Umbilical cord (tissue), 2 donors: ENCODE measurements around the gene EDIL3. TPM values are rescaled to one million over a fixed set of nuclear protein-coding genes. Genes with fewer than 3 reads are reported as not detected.

Experiments used
- DNase-seq: peaks from one replicate; pipeline ENCODE4 v3.0.0-alpha.2; 2015; ENCODE audit warnings: low spot score
- total RNA-seq: library from RNA; depleted of rRNA; stranded (reverse); fragments of >200 nt; gene quantifications from one replicate; pipeline ENCODE4 v1.2.3, GENCODE V29; 2014; ENCODE audit warnings: low replicate concordance; ENCODE audit not compliant: insufficient read depth

The EDIL3 gene
- total RNA-seq, 1 donor from 2014 or later: 170 TPM

DNA sequence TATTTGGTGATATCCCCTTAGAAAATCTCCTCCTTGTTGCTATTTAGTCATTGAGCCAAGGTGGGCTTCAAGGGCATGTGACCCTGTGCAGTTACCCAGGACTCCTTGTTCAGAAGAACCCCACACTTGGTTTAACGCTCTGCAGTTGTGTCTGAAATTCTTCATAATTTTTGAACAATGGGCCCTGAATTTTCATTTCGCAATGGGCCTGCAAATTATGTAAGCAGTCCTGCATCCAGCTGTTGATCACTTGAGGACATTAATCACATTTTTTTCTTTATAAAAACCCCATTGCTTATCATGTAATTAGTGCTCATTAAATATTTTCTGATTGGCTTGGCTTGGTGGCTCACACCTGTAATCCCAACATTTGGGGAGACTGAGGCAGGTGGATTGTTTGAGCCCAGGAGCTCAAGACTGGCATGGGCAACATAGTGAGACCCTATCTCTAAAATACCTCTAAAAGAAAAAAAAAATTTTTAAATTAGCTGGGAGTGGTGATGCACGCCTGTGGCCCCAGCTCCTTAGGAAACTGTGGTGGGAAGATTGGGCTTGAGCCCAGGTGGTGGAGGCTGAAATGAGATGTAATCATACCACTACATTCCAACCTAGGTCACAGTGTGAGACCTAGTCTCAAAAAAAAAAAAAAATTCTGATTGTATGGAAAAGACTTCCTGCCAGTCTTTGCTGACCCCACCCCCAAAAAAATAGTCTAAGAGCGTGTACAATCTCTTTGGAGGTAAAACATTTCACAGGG lies 469.8 kb downstream of the EDIL3 start:
- no peak for DNase-seq

DNA sequence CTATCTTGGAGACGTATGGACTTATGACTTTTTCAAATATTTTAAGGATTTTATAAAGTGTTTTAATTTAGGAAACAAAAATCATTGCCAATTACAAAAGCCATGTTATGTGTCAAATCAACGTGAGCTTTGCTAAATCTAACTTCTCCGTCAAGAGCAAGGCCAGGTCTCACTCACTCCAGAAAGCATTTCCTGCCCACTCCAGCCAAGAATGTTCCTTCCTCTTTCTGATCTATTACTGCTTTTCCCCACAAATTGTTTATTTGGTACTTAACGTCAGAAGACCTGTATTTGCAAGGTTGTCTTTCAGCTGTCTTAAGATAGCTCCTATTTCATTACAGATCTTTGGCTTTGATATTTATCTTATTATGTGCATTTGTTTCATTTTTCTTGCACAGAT lies 470.5 kb downstream of the EDIL3 start:
- DNase-seq: no peak

DNA sequence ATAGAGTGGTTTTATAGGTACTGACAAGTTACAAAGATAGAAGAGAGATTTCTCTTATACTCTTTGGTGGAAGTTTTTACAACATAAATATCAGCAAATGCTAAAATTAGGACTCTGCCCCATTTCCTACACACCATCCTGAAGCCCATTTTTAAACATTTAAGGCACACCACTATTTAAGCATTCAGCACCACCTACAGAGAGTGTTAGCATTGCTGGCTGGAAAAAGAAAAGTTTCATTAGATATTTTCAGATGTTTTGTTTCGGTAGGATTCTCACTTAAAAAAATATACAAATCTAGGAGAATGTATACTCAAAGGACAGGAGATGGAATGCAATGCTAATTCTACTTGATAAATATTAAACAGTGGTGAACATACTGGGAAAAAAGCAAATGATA lies 471.1 kb downstream of the EDIL3 start:
- DNase-seq: no peak

DNA sequence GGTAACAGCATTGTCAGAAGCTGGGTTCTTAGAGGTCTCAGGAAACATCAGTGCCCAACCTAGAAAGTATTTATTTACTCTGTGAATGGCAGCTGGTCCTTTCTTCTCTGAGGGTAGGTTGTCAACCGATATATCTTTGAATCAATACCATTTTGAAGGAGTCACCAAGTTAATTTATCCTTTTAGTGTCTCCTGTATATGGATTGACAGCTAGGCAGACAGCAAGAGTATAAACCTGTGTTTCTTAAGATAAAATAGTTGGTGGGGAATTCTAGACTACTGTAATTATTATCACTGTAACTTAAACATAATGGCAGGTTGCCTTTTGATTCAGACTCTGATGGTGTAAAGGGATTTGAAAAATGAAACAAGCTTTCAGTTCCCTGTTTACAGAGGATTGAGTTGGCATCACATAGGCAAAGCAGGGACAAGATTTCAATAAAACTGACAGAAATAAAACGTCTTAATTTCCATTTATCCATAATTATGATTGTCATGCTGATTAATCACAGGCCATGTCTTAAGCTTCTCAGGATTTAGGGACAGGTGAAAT lies 473.2 kb downstream of the EDIL3 start:
- DNase-seq: no peak

DNA sequence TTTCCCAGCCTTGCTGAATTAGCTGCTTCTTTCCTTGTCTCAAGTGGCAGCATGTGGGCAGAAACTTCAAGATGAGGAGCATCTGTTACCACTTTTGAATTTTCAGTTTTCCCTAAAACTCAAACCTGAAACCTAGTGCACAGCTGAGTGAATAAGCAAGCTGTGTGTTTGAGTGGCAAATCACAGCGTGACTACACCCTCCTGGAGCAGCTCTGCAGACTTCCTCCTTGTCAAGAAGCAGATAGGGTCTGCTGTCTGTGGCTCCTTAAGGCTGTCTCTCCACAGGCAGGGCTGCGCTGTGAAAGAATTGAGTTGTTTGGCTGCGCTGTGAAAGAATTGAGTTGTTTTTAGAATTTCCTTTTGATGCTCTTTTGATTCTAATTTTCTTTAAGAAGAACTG lies 484.4 kb downstream of the EDIL3 start:
- no peak for DNase-seq

DNA sequence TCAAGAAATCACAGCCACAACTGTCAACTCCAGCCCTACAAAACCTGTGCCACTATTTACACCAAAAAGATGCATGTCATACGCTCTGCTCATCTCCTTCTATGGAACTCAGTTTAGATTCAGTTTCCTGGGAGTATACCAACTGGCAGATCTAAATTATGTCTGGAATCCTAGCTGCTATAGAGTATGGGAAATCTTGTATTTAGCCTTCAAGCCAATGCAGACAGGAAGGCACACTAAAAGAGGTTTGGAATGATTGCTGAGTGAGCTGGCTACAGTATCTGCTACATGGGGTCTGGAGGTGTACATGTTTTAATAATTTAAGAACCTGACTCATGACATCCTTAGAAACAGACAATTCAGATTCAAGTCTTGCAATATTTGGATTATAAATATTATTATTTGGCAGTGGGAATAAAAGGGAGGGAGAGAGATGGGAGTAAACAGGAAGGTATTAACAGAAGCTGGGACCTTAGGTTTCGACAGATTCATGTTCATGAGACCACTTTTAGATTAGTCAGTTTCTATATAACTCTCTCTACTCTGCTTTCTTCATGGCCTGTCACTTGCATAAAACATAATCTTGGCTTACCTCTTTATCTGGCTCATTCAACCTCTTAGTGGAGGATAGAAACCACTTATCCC lies 485.2 kb downstream of the EDIL3 start:
- peak; percentile 32 for DNase-seq

DNA sequence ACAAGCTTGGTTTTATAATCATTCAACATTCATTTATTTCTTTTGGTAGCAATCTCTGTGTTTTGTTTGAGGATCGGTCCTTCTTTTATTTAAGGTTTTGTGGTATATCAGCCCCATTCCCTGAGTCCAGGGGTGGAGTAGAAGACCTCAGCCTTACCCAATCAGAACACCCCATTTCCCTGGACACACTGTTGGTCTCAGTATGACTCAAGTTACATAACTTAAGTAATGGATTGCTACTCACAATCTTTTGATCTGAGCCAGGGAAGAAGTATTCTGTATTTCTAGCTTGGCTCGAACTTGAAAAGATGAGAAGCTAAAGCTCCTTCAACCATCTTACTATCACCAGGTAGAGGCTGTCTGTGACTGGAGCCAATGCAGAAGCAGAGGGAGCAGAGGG lies 488.8 kb downstream of the EDIL3 start:
- DNase-seq: no peak

DNA sequence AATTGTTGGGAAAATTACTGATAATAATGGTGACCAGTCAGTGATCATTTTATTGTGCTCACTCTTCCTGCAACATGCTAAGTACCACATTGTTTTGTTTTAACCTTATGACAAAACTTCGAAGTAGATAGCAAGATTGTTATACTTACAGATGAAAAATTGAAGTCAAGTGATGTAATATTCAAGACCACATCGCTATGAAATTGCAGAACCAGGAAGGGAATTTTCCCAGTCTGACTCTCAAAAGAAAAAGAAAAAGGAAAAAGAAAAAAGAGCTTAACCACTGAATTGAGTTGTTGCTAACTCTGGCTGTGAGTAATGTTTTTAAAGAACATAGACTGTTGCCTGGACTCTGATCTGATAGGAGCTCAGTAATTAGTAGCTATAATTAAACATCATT lies 493.4 kb downstream of the EDIL3 start:
- no peak for DNase-seq
